Spleen (tissue), 11 donors: Measurements from ENCODE around the gene DNAAF5. TPM values are rescaled to one million over a fixed set of nuclear protein-coding genes. Genes with fewer than 3 reads are reported as not detected.
A peak's percentile ranks its signal among the peaks of the same experiment; 100 is the strongest.

Experiments used
- DNase-seq: peaks from one replicate; pipeline ENCODE4 v3.0.0-alpha.2; 2020
- H3K27ac ChIP-seq, 8 donors: fragments of 200-600 bp; sonication (generic) in 7 of 8; 1 replicate in 4 of 8; 2 replicates in 4 of 8; pipeline versions ENCODE4 v1.5.0 to v1.8.0; 2016 to 2021; ENCODE audit warnings: inconsistent platforms in 4 of 8, mild to moderate bottlenecking in 4 of 8, moderate library complexity in 1 of 8
- H3K27me3 ChIP-seq, 7 donors: fragments of 200-600 bp; sonication (generic) in 6 of 7; replicated peaks in 1 of 7; 1 replicate in 4 of 7; 2 replicates in 3 of 7; pipeline versions ENCODE4 v1.5.0 to v1.8.0; 2016 to 2021; ENCODE audit warnings: inconsistent platforms in 3 of 7, mild to moderate bottlenecking in 1 of 7
- H3K36me3 ChIP-seq, 6 donors: fragments of 200-600 bp; sonication (generic) in 5 of 6; 1 replicate in 4 of 6; 2 replicates in 2 of 6; pipeline versions ENCODE4 v1.5.0 to v1.8.0; 2016 to 2021; ENCODE audit warnings: inconsistent platforms in 2 of 6
- H3K4me1 ChIP-seq, 6 donors: fragments of 200-600 bp; sonication (generic) in 5 of 6; 1 replicate in 3 of 6; 2 replicates in 3 of 6; pipeline versions ENCODE4 v1.5.0 to v1.8.0; 2016 to 2021; ENCODE audit warnings: inconsistent platforms in 3 of 6
- H3K4me3 ChIP-seq, 8 donors: fragments of 200-600 bp; sonication (generic) in 7 of 8; 1 replicate in 4 of 8; 2 replicates in 4 of 8; pipeline versions ENCODE4 v1.5.0 to v1.8.0; 2016 to 2021; ENCODE audit warnings: inconsistent platforms in 4 of 8, mild to moderate bottlenecking in 4 of 8, moderate library complexity in 2 of 8
- H3K9me3 ChIP-seq, 8 donors: fragments of 200-600 bp; sonication (generic) in 7 of 8; 1 replicate in 4 of 8; 2 replicates in 4 of 8; pipeline versions ENCODE4 v1.5.0 to v1.8.0; 2016 to 2021; ENCODE audit warnings: inconsistent platforms in 4 of 8
- CTCF ChIP-seq, 11 experiments: fragments of 200-600 bp in 7 of 11; fragments of 450-650 bp in 4 of 11; sonication (generic) in 4 of 11; IDR thresholded peaks in 8 of 11; conservative IDR thresholded peaks in 3 of 11; 1 replicate in 7 of 11; 2 replicates in 4 of 11; pipeline versions ENCODE4 v1.4.0 to v1.8.0; 2016 to 2021; ENCODE audit warnings: antibody characterized with exemption in 11 of 11, inconsistent platforms in 4 of 11, mild to moderate bottlenecking in 1 of 11
- POLR2A ChIP-seq, 3 donors: fragments of 450-650 bp; IDR thresholded peaks; one replicate each; pipeline ENCODE4 v1.5.1; 2017; ENCODE audit warnings: antibody characterized with exemption in 3 of 3, mild to moderate bottlenecking in 1 of 3
- POLR2AphosphoS5 ChIP-seq, 3 donors: sonication (generic); formaldehyde crosslinking; IDR thresholded peaks; one replicate each; pipeline ENCODE4 v1.5.1; 2017; ENCODE audit warnings: antibody characterized with exemption in 3 of 3
- WGBS, 5 donors: extraction: QIAGEN DNeasy Blood & Tissue Kit in 3 of 5; methylation state at CpG; one replicate each; pipeline versions ENCODE4 v1.1.5 to v1.1.7; 2013 to 2018; 5-methylcytosine and 5-hydroxymethylcytosine counted together
- intact Hi-C: fragments of 100-400 bp; cut with DNase I; formaldehyde crosslinking; loops from one replicate; pipeline ENCODE4 v1.15.0; 2023; ENCODE audit warnings: low total_unique reads
- polyA plus RNA-seq, 3 donors: library from polyadenylated mRNA; stranded (reverse); fragments of 200-250 nt; gene quantifications; one replicate each; pipeline ENCODE4 v1.2.1, GENCODE V29; 2013
- total RNA-seq, 7 donors: library from RNA; depleted of rRNA in 3 of 7; stranded (reverse); fragments of >200 nt in 3 of 7; fragmentation: NEBNext Ultra II Directional in 4 of 7; extraction: Animal tissue kit (Norgen Biotek cat#: 25700) in 4 of 7; gene quantifications; one replicate each; pipeline versions ENCODE4 v1.1.0 to v1.2.1, GENCODE V29; 2016 to 2021
- donor health status: healthy with polysubstance abuse.
- donor health status: DM: no; HTN: no; CAD: no; lungs with moderate emphysema.
- donor health status: DM: no; HTN: no; CAD: no.
- donor health status: Bipolar disorder and iron deficiency.
- donor health status: healthy.
- donor health status: DM: no; HTN: no; CAD: no.
- donor health status: DM: yes; HTN: yes; CAD: no.

DNAAF5 gene
- total and polyA plus RNA-seq, 10 donors = 7.5 to 22.4 (median 18.1) TPM

DNA sequence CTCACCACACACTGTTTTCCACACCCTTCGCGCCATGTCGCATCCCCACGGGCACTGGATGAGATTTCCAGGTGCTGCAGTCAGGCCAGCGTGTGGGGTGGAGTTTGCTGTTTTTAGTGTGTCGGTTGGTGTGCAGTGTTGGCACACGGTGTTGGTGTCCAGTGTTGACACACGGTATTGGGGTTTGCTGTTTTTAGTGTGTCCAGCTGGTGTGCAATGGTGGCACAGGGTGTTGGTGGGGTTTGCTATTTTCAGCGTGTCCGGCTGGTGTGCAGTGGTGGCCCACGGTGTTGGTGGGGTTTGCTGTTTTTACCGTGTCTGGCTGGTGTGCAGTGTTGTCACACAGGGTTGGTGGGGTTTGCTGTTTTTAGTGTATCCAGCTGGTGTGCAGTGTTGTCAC lies 20.7 kb downstream of the DNAAF5 start:
- H3K4me1 ChIP-seq = peaks cover 0 to 9% (median 0%) of the 10 kb centered on the region in 6 donors
- no peaks in the 10 kb centered on the region for H3K27me3 ChIP-seq
- no peak for TF ChIP-seq POLR2AphosphoS5 (IDR thresholded peaks at IDR 0.05)
- peaks cover 0 to 2% (median 0%) of the 10 kb centered on the region in 8 donors for H3K9me3 ChIP-seq
- H3K27ac ChIP-seq = no peak overlapping the region
- peaks cover 0 to 55% (median 7%) of the 10 kb centered on the region in 6 donors for H3K36me3 ChIP-seq
- intact Hi-C loops = no loop called here
- H3K4me3 ChIP-seq = no peak overlapping the region
- 85 to 96% (median 88%) methylated on average over 12 of the region's 12 CpGs for WGBS, 5 donors
- DNase-seq = peak; percentile 15

DNA sequence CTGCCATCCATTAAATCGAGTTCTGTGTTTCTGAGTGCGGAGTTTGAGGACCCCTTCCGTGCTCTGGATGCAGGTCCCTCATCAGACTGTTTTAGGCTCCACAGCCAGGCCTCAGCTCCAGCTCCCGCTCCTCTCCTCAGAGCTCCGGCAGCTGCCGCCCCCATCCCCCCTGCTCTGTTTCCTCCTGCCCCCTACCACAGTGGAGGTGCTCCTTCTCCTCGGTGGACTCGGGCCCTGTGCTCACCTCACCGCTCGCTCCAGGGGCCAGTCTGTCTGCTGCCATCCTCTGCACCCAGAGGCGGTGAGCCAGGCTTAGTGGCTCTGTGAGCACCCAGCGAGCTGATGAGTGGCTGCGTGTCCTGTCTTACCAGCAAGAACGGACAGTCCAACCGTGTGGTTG lies 21.9 kb downstream of the DNAAF5 start:
- Histone ChIP-seq H3K4me3 (no peak overlapping the region), H3K27ac (no peak overlapping the region), H3K36me3 (peaks cover 0 to 60% (median 7%) of the 10 kb centered on the region in 6 donors), H3K27me3 (no peaks in the 10 kb centered on the region), H3K4me1 (peaks cover 0 to 9% (median 0%) of the 10 kb centered on the region in 6 donors), H3K9me3 (peaks cover 0 to 2% (median 0%) of the 10 kb centered on the region in 8 donors)
- DNase-seq = peak; percentile 51
- no peak for TF ChIP-seq POLR2AphosphoS5 (IDR thresholded peaks at IDR 0.05)
- no peak for TF ChIP-seq CTCF (IDR thresholded peaks at IDR 0.05 in 8 of 11, conservative IDR thresholded peaks at IDR 0.05 in 3 of 11)
- no peak for TF ChIP-seq POLR2A (IDR thresholded peaks at IDR 0.05)
- intact Hi-C loops = no loop called here
- whole genome bisulfite sequencing, 5 donors = 95 to 97% (median 96%) methylated on average over 12 to 15 of the region's 15 CpGs

DNA sequence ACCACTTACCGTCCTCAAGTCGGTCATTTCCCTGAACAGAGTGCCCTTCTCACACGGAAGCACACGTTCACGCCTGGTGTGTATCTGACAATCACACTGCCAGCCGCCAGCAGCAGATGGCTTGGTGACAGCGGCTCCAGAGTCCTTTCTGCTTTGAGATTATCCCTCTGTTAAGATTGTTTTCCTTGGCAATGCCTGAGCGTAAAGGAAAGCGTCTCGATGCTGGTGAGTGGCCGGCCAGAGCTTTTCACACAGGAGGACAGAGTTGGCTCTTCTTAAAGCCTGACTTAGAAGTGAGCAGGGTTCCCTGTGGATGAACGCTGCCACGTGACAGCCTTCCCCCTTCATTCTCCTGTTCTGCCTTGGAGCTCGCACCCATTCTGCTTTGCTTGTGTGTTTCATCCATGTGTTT lies 22.6 kb downstream of the DNAAF5 start:
- H3K27me3 ChIP-seq = no peaks in the 10 kb centered on the region
- peak; percentile 44 for DNase-seq

DNA sequence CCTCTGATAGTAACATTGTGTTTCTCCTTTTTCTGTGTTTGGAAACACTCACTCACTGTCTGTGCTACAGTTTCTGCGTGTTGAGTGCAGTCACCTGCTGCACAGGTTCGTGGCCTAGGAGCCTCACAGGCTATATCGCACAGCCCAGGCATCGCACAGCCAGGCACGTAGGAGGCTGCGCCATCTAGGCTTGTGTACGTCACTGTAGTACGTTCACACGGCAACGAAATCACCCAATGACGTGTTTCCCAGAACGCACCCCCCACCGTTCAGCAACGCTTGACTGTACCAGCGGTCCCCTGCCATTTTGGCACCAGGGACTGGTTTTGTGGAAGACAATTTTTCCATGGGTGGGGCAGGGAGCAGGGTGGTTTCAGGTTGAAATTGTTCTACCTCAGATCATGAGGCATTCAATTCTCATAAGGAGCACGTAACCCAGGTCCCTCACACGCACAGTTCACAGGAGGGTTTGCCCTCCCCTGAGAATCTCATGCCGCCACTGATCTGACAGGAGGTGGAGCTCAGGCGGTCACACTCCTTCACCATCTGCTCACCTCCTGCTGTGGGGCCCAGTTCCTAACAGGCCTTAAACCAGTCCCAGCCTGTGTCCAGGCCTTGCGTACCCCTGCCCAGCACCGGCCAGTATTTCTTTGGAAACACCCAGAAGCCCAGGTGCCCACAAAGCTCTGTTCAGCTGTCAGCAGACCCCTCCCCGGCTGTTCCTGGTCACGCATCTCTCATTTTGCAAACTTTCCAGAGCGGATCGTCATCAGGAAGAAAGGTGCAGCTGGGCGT lies 23.8 kb downstream of the DNAAF5 start:
- H3K36me3 ChIP-seq = peaks cover 0 to 70% (median 15%) of the 10 kb centered on the region in 6 donors
- H3K9me3 ChIP-seq = no peaks in the 10 kb centered on the region
- WGBS, 5 donors = 94 to 97% (median 96%) methylated on average over 26 of the region's 26 CpGs
- no peak overlapping the region for H3K4me3 ChIP-seq
- no peaks in the 10 kb centered on the region for H3K27me3 ChIP-seq
- TF ChIP-seq CTCF (IDR thresholded peaks at IDR 0.05 in 8 of 11, conservative IDR thresholded peaks at IDR 0.05 in 3 of 11) = no peak
- no peak for TF ChIP-seq POLR2A (IDR thresholded peaks at IDR 0.05)
- no peak for TF ChIP-seq POLR2AphosphoS5 (IDR thresholded peaks at IDR 0.05)
- DNase-seq = peak; percentile 56
- intact Hi-C loops = no loop called here
- no peak overlapping the region for H3K27ac ChIP-seq
- H3K4me1 ChIP-seq = peaks cover 0 to 9% (median 0%) of the 10 kb centered on the region in 6 donors

More for the DNA sequence above, 22.6 kb downstream of the DNAAF5 start:
- intact Hi-C loops = no loop called here
- Histone ChIP-seq H3K4me3 (no peak overlapping the region), H3K4me1 (peaks cover 0 to 9% (median 0%) of the 10 kb centered on the region in 6 donors), H3K9me3 (peaks cover 0 to under 1% (median 0%) of the 10 kb centered on the region in 8 donors), H3K27ac (no peak overlapping the region), H3K36me3 (peaks cover 0 to 67% (median 7%) of the 10 kb centered on the region in 6 donors)
- 86 to 93% (median 89%) methylated on average over 14 of the region's 14 CpGs for WGBS, 5 donors
- no peak for TF ChIP-seq POLR2AphosphoS5 (IDR thresholded peaks at IDR 0.05)
- no peak for TF ChIP-seq POLR2A (IDR thresholded peaks at IDR 0.05)
- no peak for TF ChIP-seq CTCF (IDR thresholded peaks at IDR 0.05 in 8 of 11, conservative IDR thresholded peaks at IDR 0.05 in 3 of 11)
